ENCODE results near the gene CDCA8.

DNA sequence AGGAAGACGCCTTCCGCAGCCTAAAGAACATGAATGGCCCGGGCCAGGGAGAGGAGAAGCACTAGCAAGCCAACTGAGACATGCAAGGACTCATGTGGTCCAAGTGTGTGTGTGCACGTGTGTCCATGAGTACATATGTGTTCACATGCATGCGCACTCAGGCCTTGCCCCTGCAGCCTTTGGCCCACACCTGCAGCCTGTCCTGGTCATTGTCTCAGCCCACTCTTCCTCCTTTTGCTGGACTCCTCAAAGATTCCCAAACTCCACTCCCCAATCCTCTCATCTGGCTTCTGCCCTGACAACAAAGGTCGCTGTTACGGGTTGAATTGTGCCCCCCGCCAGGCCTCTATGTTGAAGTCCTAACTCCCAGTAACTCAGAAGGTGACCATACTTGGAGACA, 21.9 kb downstream of the CDCA8 start:
- TF ChIP-seq, protein P1, sequence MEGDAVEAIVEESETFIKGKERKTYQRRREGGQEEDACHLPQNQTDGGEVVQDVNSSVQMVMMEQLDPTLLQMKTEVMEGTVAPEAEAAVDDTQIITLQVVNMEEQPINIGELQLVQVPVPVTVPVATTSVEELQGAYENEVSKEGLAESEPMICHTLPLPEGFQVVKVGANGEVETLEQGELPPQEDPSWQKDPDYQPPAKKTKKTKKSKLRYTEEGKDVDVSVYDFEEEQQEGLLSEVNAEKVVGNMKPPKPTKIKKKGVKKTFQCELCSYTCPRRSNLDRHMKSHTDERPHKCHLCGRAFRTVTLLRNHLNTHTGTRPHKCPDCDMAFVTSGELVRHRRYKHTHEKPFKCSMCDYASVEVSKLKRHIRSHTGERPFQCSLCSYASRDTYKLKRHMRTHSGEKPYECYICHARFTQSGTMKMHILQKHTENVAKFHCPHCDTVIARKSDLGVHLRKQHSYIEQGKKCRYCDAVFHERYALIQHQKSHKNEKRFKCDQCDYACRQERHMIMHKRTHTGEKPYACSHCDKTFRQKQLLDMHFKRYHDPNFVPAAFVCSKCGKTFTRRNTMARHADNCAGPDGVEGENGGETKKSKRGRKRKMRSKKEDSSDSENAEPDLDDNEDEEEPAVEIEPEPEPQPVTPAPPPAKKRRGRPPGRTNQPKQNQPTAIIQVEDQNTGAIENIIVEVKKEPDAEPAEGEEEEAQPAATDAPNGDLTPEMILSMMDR (optimal IDR thresholded peaks at IDR 0.05 in 1 of 3, IDR thresholded peaks at IDR 0.05 in 1 of 3, conservative IDR thresholded peaks at IDR 0.05 in 1 of 3; ENCODE audit: extremely low read depth in 1 of 3, insufficient read depth in 2 of 3, low read length in 3 of 3) = no peak
- TF ChIP-seq EZH2 (IDR thresholded peaks at IDR 0.05; ENCODE audit: low read length) = no peak

Measured in keratinocyte (primary cell).